Measurements from ENCODE around the gene FBXO41.

- TF ChIP-seq REST (IDR thresholded peaks at IDR 0.05; ENCODE audit: insufficient read depth in 1 of 2, low read depth in 2 of 2, low read length in 2 of 2) (no peak), SIN3A (IDR thresholded peaks at IDR 0.05; ENCODE audit: borderline replicate concordance, insufficient read depth, low read length) (no peak), POLR2AphosphoS5 (IDR thresholded peaks at IDR 0.05; ENCODE audit: low read depth, low read length) (no peak), TAF1 (IDR thresholded peaks at IDR 0.05; ENCODE audit: borderline replicate concordance, insufficient read depth, low read length) (no peak), FOXP2 (optimal IDR thresholded peaks at IDR 0.05; ENCODE audit: borderline replicate concordance, extremely low read depth, extremely low read length, insufficient read depth) (no peak)
These were observed 48.8 kb downstream of the FBXO41 start for GRCh38 chr2:73235315-73236028.
